H1 (cell line): ENCODE measurements around the gene THBS4. TPM values are rescaled to one million over a fixed set of nuclear protein-coding genes. Genes with fewer than 3 reads are reported as not detected.

Experiments used
- CTCF ChIA-PET: fragments of 300-600 bp; sonication (Branson Sonifier 250); formaldehyde crosslinking; loops from one replicate; lab custom pipeline; 2021; ENCODE audit not compliant: partially characterized antibody; lab: Charles Lee
- POLR2A ChIA-PET: fragments of 300-600 bp; sonication (Branson Sonifier 250); formaldehyde crosslinking; loops from one replicate; lab custom pipeline; 2021; ENCODE audit warnings: inconsistent platforms; ENCODE audit not compliant: partially characterized antibody; lab: Charles Lee
- DNase-seq, 2 experiments: peaks; one replicate each; pipeline versions ENCODE4 v3.0.0 to v3.0.0-alpha.2; 2010 to 2022; ENCODE audit warnings: low spot score in 2 of 2, low read depth in 1 of 2, mixed read lengths in 1 of 2
- FAIRE-seq: peaks from 2 replicates; lab custom pipeline; 2011; peaks lifted over from hg19 to GRCh38; lab: Jason Lieb, UNC
- H2AFZ ChIP-seq: 2 replicates; pipeline ENCODE4 v1.8.1; 2012; ENCODE audit warnings: low read length, inconsistent platforms
- H2AK5ac ChIP-seq: 2 replicates; pipeline ENCODE4 v1.6.1; 2013; ENCODE audit warnings: low read depth, low read length
- H2BK120ac ChIP-seq: replicated peaks from 2 replicates; pipeline ENCODE3; 2013; ENCODE audit warnings: low read depth, low read length, inconsistent platforms
- H2BK12ac ChIP-seq: 2 replicates; pipeline ENCODE4 v1.6.1; 2013; ENCODE audit warnings: low read depth, low read length
- H2BK15ac ChIP-seq: 2 replicates; pipeline ENCODE4 v1.6.1; 2013; ENCODE audit warnings: low read length
- H2BK20ac ChIP-seq: 2 replicates; pipeline ENCODE4 v1.6.1; 2013; ENCODE audit warnings: low read length
- H2BK5ac ChIP-seq: 2 replicates; pipeline ENCODE4 v1.6.1; 2013; ENCODE audit warnings: low read depth, low read length
- H3K14ac ChIP-seq: 2 replicates; pipeline ENCODE4 v1.6.1; 2013; ENCODE audit warnings: inconsistent platforms; ENCODE audit not compliant: insufficient read length
- H3K18ac ChIP-seq: 2 replicates; pipeline ENCODE4 v1.6.1; 2013; ENCODE audit warnings: low read length; ENCODE audit errors: extremely low read depth
- H3K23ac ChIP-seq: 2 replicates; pipeline ENCODE4 v1.6.1; 2013; ENCODE audit warnings: inconsistent platforms; ENCODE audit not compliant: insufficient read length
- H3K23me2 ChIP-seq: 2 replicates; pipeline ENCODE4 v1.6.1; 2013; ENCODE audit warnings: low read depth, low read length
- H3K27ac ChIP-seq: 2 replicates; pipeline ENCODE4 v1.6.1; 2011; ENCODE audit warnings: low read depth, low read length, inconsistent platforms
- H3K27me3 ChIP-seq, 4 experiments: replicated peaks in 1 of 4; 1 replicate in 1 of 4; 2 replicates in 3 of 4; pipeline versions ENCODE4 v1.6.1 to v1.8.1; 2011 to 2013; ENCODE audit warnings: low read length in 3 of 4, mild to moderate bottlenecking in 3 of 4, inconsistent platforms in 2 of 4, mixed read lengths in 2 of 4, moderate library complexity in 1 of 4; ENCODE audit not compliant: control insufficient read depth in 3 of 4, insufficient read depth in 3 of 4; ENCODE audit errors: extremely low read depth in 1 of 4
- H3K36me3 ChIP-seq, 4 experiments: 2 replicates each; pipeline versions ENCODE4 v1.6.1 to v1.8.1; 2011 to 2013; ENCODE audit warnings: mild to moderate bottlenecking in 4 of 4, low read length in 3 of 4, moderate library complexity in 2 of 4, control low read depth in 1 of 4, inconsistent platforms in 1 of 4; ENCODE audit not compliant: insufficient read depth in 4 of 4, control insufficient read depth in 2 of 4
- H3K4ac ChIP-seq: replicated peaks from 2 replicates; pipeline ENCODE3; 2013; ENCODE audit warnings: low read length, low read depth, mixed read lengths, inconsistent platforms; ENCODE audit not compliant: insufficient read length
- H3K4me1 ChIP-seq, 4 experiments: replicated peaks in 1 of 4; 1 replicate in 1 of 4; 2 replicates in 3 of 4; pipeline versions ENCODE4 v1.6.1 to v1.8.1; 2011 to 2013; ENCODE audit warnings: low read length in 3 of 4, inconsistent platforms in 2 of 4, mixed read lengths in 1 of 4; ENCODE audit not compliant: insufficient read depth in 4 of 4, control insufficient read depth in 3 of 4
- H3K4me2 ChIP-seq, 2 experiments: 2 replicates each; pipeline versions ENCODE4 v1.6.1 to v1.8.1; 2011 to 2013; ENCODE audit warnings: low read depth in 2 of 2, low read length in 2 of 2, control low read depth in 1 of 2, inconsistent platforms in 1 of 2, mild to moderate bottlenecking in 1 of 2; ENCODE audit not compliant: insufficient read depth in 1 of 2
- H3K4me3 ChIP-seq, 4 experiments: fragments of 200-600, 300-600 bp in 1 of 4; sonication (generic), shearing (Covaris generic), sonication (Bioruptor Twin) in 1 of 4; 2 replicates each; pipeline versions ENCODE4 v1.5.1 to v1.8.1; 2011 to 2016; ENCODE audit warnings: low read length in 4 of 4, low read depth in 3 of 4, control low read depth in 2 of 4, inconsistent platforms in 2 of 4, mild to moderate bottlenecking in 2 of 4, mixed read lengths in 1 of 4, moderate library complexity in 1 of 4; ENCODE audit not compliant: insufficient read depth in 2 of 4; ENCODE audit errors: extremely low read depth in 1 of 4
- H3K56ac ChIP-seq: replicated peaks from 2 replicates; pipeline ENCODE3; 2013; ENCODE audit warnings: low read depth, mild to moderate bottlenecking, mixed read lengths, low read length, inconsistent platforms; ENCODE audit not compliant: insufficient read length
- H3K79me1 ChIP-seq: 2 replicates; pipeline ENCODE4 v1.6.1; 2013; ENCODE audit warnings: low read depth, low read length, control low read depth
- H3K79me2 ChIP-seq, 2 experiments: 2 replicates each; pipeline versions ENCODE4 v1.6.1 to v1.8.1; 2012 to 2013; ENCODE audit warnings: low read length in 2 of 2, mild to moderate bottlenecking in 2 of 2, inconsistent platforms in 1 of 2; ENCODE audit not compliant: insufficient read depth in 2 of 2, control insufficient read depth in 1 of 2
- H3K9ac ChIP-seq, 4 experiments: replicated peaks in 1 of 4; 1 replicate in 1 of 4; 2 replicates in 3 of 4; pipeline versions ENCODE4 v1.6.1 to v1.8.1; 2011 to 2013; ENCODE audit warnings: low read depth in 3 of 4, low read length in 3 of 4, control low read depth in 2 of 4, mild to moderate bottlenecking in 2 of 4, moderate library complexity in 2 of 4, inconsistent platforms in 1 of 4; ENCODE audit errors: extremely low read depth in 1 of 4
- H3K9me3 ChIP-seq, 2 experiments: 2 replicates each; pipeline versions ENCODE4 v1.6.1 to v1.8.1; 2012 to 2013; ENCODE audit warnings: mild to moderate bottlenecking in 2 of 2, moderate library complexity in 2 of 2, control low read depth in 1 of 2, inconsistent platforms in 1 of 2, low read depth in 1 of 2, low read length in 1 of 2, mixed read lengths in 1 of 2; ENCODE audit not compliant: insufficient read depth in 2 of 2
- H4K20me1 ChIP-seq, 2 experiments: replicated peaks in 1 of 2; 2 replicates each; pipeline versions ENCODE3 to v1.8.1; 2011 to 2013; ENCODE audit warnings: inconsistent platforms in 2 of 2, low read length in 2 of 2, mild to moderate bottlenecking in 1 of 2; ENCODE audit not compliant: insufficient read depth in 2 of 2, control insufficient read depth in 1 of 2
- H4K5ac ChIP-seq: 2 replicates; pipeline ENCODE4 v1.6.1; 2013; ENCODE audit warnings: low read length, low read depth, mixed read lengths, inconsistent platforms; ENCODE audit not compliant: insufficient read length
- H4K8ac ChIP-seq: 2 replicates; pipeline ENCODE4 v1.8.0; 2013; ENCODE audit warnings: mild to moderate bottlenecking, moderate library complexity, low read length, inconsistent platforms; ENCODE audit not compliant: insufficient read depth; ENCODE audit errors: extremely low read depth
- H4K91ac ChIP-seq: replicated peaks from 2 replicates; pipeline ENCODE3; 2013; ENCODE audit warnings: low read length, mixed read lengths, inconsistent platforms; ENCODE audit not compliant: insufficient read length
- ATF2 ChIP-seq: IDR thresholded peaks from 2 replicates; pipeline ENCODE4 v1.6.1; 2012; ENCODE audit warnings: low read length, inconsistent platforms
- BACH1 ChIP-seq: IDR thresholded peaks from 2 replicates; pipeline ENCODE4 v1.6.1; 2012; ENCODE audit warnings: low read length, improper control_type of control experiment
- CHD2 ChIP-seq: IDR thresholded peaks from 2 replicates; pipeline ENCODE4 v1.6.1; 2012; ENCODE audit warnings: low read length, improper control_type of control experiment
- EGR1 ChIP-seq: IDR thresholded peaks from 2 replicates; pipeline ENCODE4 v1.6.1; 2011; ENCODE audit warnings: low read depth, low read length, borderline replicate concordance
- FOSL1 ChIP-seq: IDR thresholded peaks from 2 replicates; pipeline ENCODE4 v1.6.1; 2011; ENCODE audit warnings: mild to moderate bottlenecking, low read depth, low read length, moderate library complexity; ENCODE audit not compliant: insufficient read depth
- HDAC2 ChIP-seq, 2 experiments: fragments of 300-600 bp in 1 of 2; sonication (generic) in 1 of 2; IDR thresholded peaks; 2 replicates each; pipeline ENCODE4 v1.6.1; 2011 to 2012; ENCODE audit warnings: low read depth in 2 of 2, low read length in 2 of 2, mild to moderate bottlenecking in 2 of 2, moderate library complexity in 2 of 2, borderline replicate concordance in 1 of 2, inconsistent platforms in 1 of 2
- HDAC6 ChIP-seq: IDR thresholded peaks from one replicate; pipeline ENCODE4 v1.7.1; 2012; ENCODE audit warnings: low read depth, mild to moderate bottlenecking, inconsistent platforms, low read length, moderate library complexity
- NRF1 ChIP-seq: IDR thresholded peaks from 2 replicates; pipeline ENCODE4 v1.6.1; 2011; ENCODE audit warnings: mild to moderate bottlenecking, low read depth, low read length, improper control_type of control experiment
- PHF8 ChIP-seq: fragments of 200-600 bp; sonication (generic); conservative IDR thresholded peaks from 2 replicates; pipeline ENCODE4 v1.7.1; 2012; ENCODE audit warnings: low read depth, mild to moderate bottlenecking, inconsistent platforms, low read length, moderate library complexity
- RAD21 ChIP-seq, 2 experiments: IDR thresholded peaks in 1 of 2; conservative IDR thresholded peaks in 1 of 2; 2 replicates each; pipeline ENCODE4 v1.6.1; 2011; ENCODE audit warnings: low read depth in 2 of 2, low read length in 2 of 2, improper control_type of control experiment in 1 of 2, inconsistent platforms in 1 of 2, mild to moderate bottlenecking in 1 of 2, moderate library complexity in 1 of 2
- RFX5 ChIP-seq: IDR thresholded peaks from 2 replicates; pipeline ENCODE4 v1.6.1; 2011; ENCODE audit warnings: low read depth, low read length, improper control_type of control experiment, borderline replicate concordance
- SIN3A ChIP-seq, 2 experiments: IDR thresholded peaks in 1 of 2; conservative IDR thresholded peaks in 1 of 2; 2 replicates each; pipeline ENCODE4 v1.6.1; 2011 to 2012; ENCODE audit warnings: low read length in 2 of 2, improper control_type of control experiment in 1 of 2, low read depth in 1 of 2, mild to moderate bottlenecking in 1 of 2
- WGBS, 2 experiments: shearing (Covaris generic) in 1 of 2; methylation state at CpG; one replicate each; pipeline versions ENCODE4 v1.1.6 to v1.1.7; 2013 to 2015; ENCODE audit warnings: low lambda C conversion rate in 2 of 2, mixed read lengths in 2 of 2, inconsistent platforms in 1 of 2, low coverage in 1 of 2, missing lambda C conversion rate in 1 of 2; ENCODE audit not compliant: insufficient replicate concordance in 2 of 2, insufficient coverage in 1 of 2, insufficient read length in 1 of 2; ENCODE audit errors: extremely low coverage in 1 of 2, missing lambda C conversion rate in 1 of 2; 5-methylcytosine and 5-hydroxymethylcytosine counted together
- polyA plus RNA-seq, 7 experiments: library from polyadenylated mRNA; depleted of rRNA in 3 of 7; stranded (reverse) in 5 of 7; unstranded in 2 of 7; fragments of >200 nt in 5 of 7; fragments of 200-250 nt in 2 of 7; gene quantifications; 1 replicate in 5 of 7; 2 replicates in 1 of 7; 4 replicates in 1 of 7; pipeline versions ENCODE4 v1.2.1 to v1.2.3, GENCODE V29; 2011 to 2013; ENCODE audit warnings: missing spikeins in 2 of 7, mixed read lengths in 2 of 7
- total RNA-seq: library from RNA; stranded (reverse); fragmentation: NEBNext Ultra II Directional; extraction: Animal tissue kit (Norgen Biotek cat#: 25700); gene quantifications from 2 replicates; pipeline ENCODE4 v1.2.1, GENCODE V29; 2021

The THBS4 gene
- total and polyA plus RNA-seq, 2 of the 8 experiments (the other 6 are each of a cell fraction or from before 2014, with no cell fraction given): 12.8 to 25.4 TPM

GRCh38 chr5:80042330-80042729 lies 7.2 kb downstream of the THBS4 start:
- no peaks in the 10 kb centered on the region for H3K79me2 ChIP-seq
- 82% methylated on average over 3 of the region's 3 CpGs; no CpG with 5 or more reads in 1 of the 2 experiments for WGBS, 2 experiments
- H3K4me1 ChIP-seq: no peaks in the 10 kb centered on the region
- POLR2A ChIA-PET: no interaction called here
- H3K4ac ChIP-seq: no peak overlapping the region
- no peak overlapping the region for H2AK5ac ChIP-seq
- H4K5ac ChIP-seq: no peak overlapping the region
- H3K9ac ChIP-seq: no peak overlapping the region
- no peaks in the 10 kb centered on the region for H3K36me3 ChIP-seq
- DNase-seq (no peak), FAIRE-seq (no peak)
- no peaks in the 10 kb centered on the region for H3K27me3 ChIP-seq
- no peak overlapping the region for H3K14ac ChIP-seq
- no peak overlapping the region for H3K18ac ChIP-seq
- H4K8ac ChIP-seq: no peak overlapping the region
- no peak overlapping the region for H2BK120ac ChIP-seq
- H2BK12ac ChIP-seq: no peak overlapping the region
- H3K4me3 ChIP-seq: no peak overlapping the region
- H3K9me3 ChIP-seq: no peaks in the 10 kb centered on the region
- no peak overlapping the region for H3K27ac ChIP-seq
- H2BK20ac ChIP-seq: no peak overlapping the region
- no peak overlapping the region for H2BK5ac ChIP-seq
- no peaks in the 10 kb centered on the region for H3K23me2 ChIP-seq
- H3K79me1 ChIP-seq: no peaks in the 10 kb centered on the region
- no peak overlapping the region for H2BK15ac ChIP-seq
- no peak overlapping the region for H3K23ac ChIP-seq
- H2AFZ ChIP-seq: no peak overlapping the region
- CTCF ChIA-PET: interaction anchor here (1.0 to 1.3 kb wide), 3 partner anchors 20 to 233 kb away, joined by 3 to 5 read pairs (median 3); no protein-coding TSS in a partner anchor
- no peak overlapping the region for H4K91ac ChIP-seq
- no peaks in the 10 kb centered on the region for H4K20me1 ChIP-seq
- no peak overlapping the region for H3K4me2 ChIP-seq
- H3K56ac ChIP-seq: no peak overlapping the region
- TF ChIP-seq PHF8 (no peak), BACH1 (no peak), RFX5 (no peak), FOSL1 (no peak), EGR1 (no peak), SIN3A (conservative IDR thresholded peaks at IDR 0.05 in 1 of 2, IDR thresholded peaks at IDR 0.05 in 1 of 2; ENCODE audit: low read depth in 1 of 2, low read length in 2 of 2) (no peak), HDAC2 (IDR thresholded peaks at IDR 0.05; ENCODE audit: borderline replicate concordance in 1 of 2, low read depth in 2 of 2, low read length in 2 of 2) (no peak), RAD21 (IDR thresholded peaks at IDR 0.05 in 1 of 2, conservative IDR thresholded peaks at IDR 0.05 in 1 of 2; ENCODE audit: low read depth in 2 of 2, low read length in 2 of 2) (no peak), NRF1 (no peak), ATF2 (no peak), CHD2 (no peak), HDAC6 (no peak)
